Gastroesophageal sphincter (tissue), 4 donors: Measurements from ENCODE around the gene ABHD14A. TPM values are rescaled to one million over a fixed set of nuclear protein-coding genes. Genes with fewer than 3 reads are reported as not detected.

Source experiments
- ATAC-seq: fragments of 150-250 bp; one replicate; pipeline ENCODE4 v1.9.1; 2016; ENCODE audit warnings: mild to moderate bottlenecking, moderate library complexity
- H3K27ac ChIP-seq, 4 donors: fragments of 200-600 bp; sonication (generic) in 3 of 4; 1 replicate in 3 of 4; 2 replicates in 1 of 4; pipeline ENCODE4 v1.5.1; 2016 to 2019
- H3K27me3 ChIP-seq: fragments of 200-600 bp; sonication (generic); one replicate; pipeline ENCODE4 v1.5.1; 2019
- H3K36me3 ChIP-seq, 2 donors: fragments of 200-600 bp; sonication (generic); one replicate each; pipeline ENCODE4 v1.5.1; 2019; ENCODE audit warnings: control low read depth in 1 of 2
- H3K4me1 ChIP-seq, 3 donors: fragments of 200-600 bp; sonication (generic); 1 replicate in 2 of 3; 2 replicates in 1 of 3; pipeline ENCODE4 v1.5.1; 2016 to 2019; ENCODE audit warnings: control low read depth in 2 of 3
- H3K4me3 ChIP-seq, 2 donors: fragments of 200-600 bp; sonication (generic); one replicate each; pipeline ENCODE4 v1.5.1; 2019; ENCODE audit warnings: mild to moderate bottlenecking in 1 of 2, moderate library complexity in 1 of 2
- H3K9me3 ChIP-seq, 3 donors: fragments of 200-600 bp; sonication (generic); one replicate each; pipeline ENCODE4 v1.5.1; 2017 to 2019; ENCODE audit warnings: control low read depth in 2 of 3
- CTCF ChIP-seq, 4 experiments: fragments of 200-600 bp in 2 of 4; fragments of 450-650 bp in 2 of 4; sonication (generic) in 1 of 4; IDR thresholded peaks; one replicate each; pipeline ENCODE4 v1.5.1; 2017 to 2019; ENCODE audit warnings: antibody characterized with exemption in 4 of 4, mild to moderate bottlenecking in 2 of 4, moderate library complexity in 2 of 4
- EP300 ChIP-seq: sonication (generic); formaldehyde crosslinking; IDR thresholded peaks from one replicate; pipeline ENCODE4 v1.6.1; 2017; ENCODE audit warnings: antibody characterized with exemption, mild to moderate bottlenecking
- POLR2A ChIP-seq, 2 donors: fragments of 450-650 bp; IDR thresholded peaks; one replicate each; pipeline ENCODE4 v1.6.1; 2017; ENCODE audit warnings: antibody characterized with exemption in 2 of 2, mild to moderate bottlenecking in 2 of 2, moderate library complexity in 1 of 2
- POLR2AphosphoS5 ChIP-seq: sonication (generic); formaldehyde crosslinking; IDR thresholded peaks from one replicate; pipeline ENCODE4 v1.6.1; 2017; ENCODE audit warnings: antibody characterized with exemption
- WGBS, 2 donors: methylation state at CpG; one replicate each; pipeline ENCODE4 v1.1.5; 2018; ENCODE audit warnings: low coverage in 1 of 2; 5-methylcytosine and 5-hydroxymethylcytosine counted together
- total RNA-seq, 4 donors: library from RNA; depleted of rRNA; stranded (reverse); fragments of >200 nt; gene quantifications; one replicate each; pipeline ENCODE4 v1.1.0, GENCODE V29; 2016

The ABHD14A gene
- total RNA-seq, 4 donors from 2014 or later, result 12.6 to 20.2 (median 13.8) TPM

- Histone ChIP-seq H3K36me3 (peaks cover 0 to 46% of the 10 kb centered on the region in 2 donors), H3K27me3 (no peaks in the 10 kb centered on the region), H3K4me3 (no peak overlapping the region), H3K4me1 (no peaks in the 10 kb centered on the region), H3K27ac (no peak overlapping the region), H3K9me3 (no peaks in the 10 kb centered on the region)
- TF ChIP-seq EP300, result no peak
- no peak for TF ChIP-seq POLR2A (IDR thresholded peaks at IDR 0.05)
- WGBS, 2 donors, result no CpG with 5 or more reads among the region's 1 CpG
- no peak for ATAC-seq
Observed at GRCh38 chr3:51930439-51930838, 44.4 kb upstream of the ABHD14A start.

GRCh38 chr3:51931756-51932155, 43.1 kb upstream of the ABHD14A start:
- no peaks in the 10 kb centered on the region for H3K9me3 ChIP-seq
- TF ChIP-seq EP300, result no peak
- no peak for TF ChIP-seq CTCF (IDR thresholded peaks at IDR 0.05)
- TF ChIP-seq POLR2A (IDR thresholded peaks at IDR 0.05), result no peak
- H3K4me3 ChIP-seq, result no peak overlapping the region
- H3K36me3 ChIP-seq, result peaks cover 0 to 59% of the 10 kb centered on the region in 2 donors
- ATAC-seq, result no peak
- H3K27me3 ChIP-seq, result no peaks in the 10 kb centered on the region
- H3K27ac ChIP-seq, result no peak overlapping the region
- WGBS, 2 donors, result 74 to 100% methylated on average over 4 to 6 of the region's 6 CpGs
- no peaks in the 10 kb centered on the region for H3K4me1 ChIP-seq

GRCh38 chr3:51932471-51933370, 42.1 kb upstream of the ABHD14A start:
- peaks cover 0 to 68% of the 10 kb centered on the region in 2 donors for H3K36me3 ChIP-seq
- TF ChIP-seq CTCF (IDR thresholded peaks at IDR 0.05), result no peak
- no peak for TF ChIP-seq POLR2AphosphoS5
- TF ChIP-seq EP300, result no peak
- no peak for TF ChIP-seq POLR2A (IDR thresholded peaks at IDR 0.05)
- WGBS, 2 donors, result 81 to 91% methylated on average over 3 to 8 of the region's 15 CpGs
- H3K4me1 ChIP-seq, result no peaks in the 10 kb centered on the region
- ATAC-seq, result no peak
- H3K27ac ChIP-seq, result no peak overlapping the region
- no peak overlapping the region for H3K4me3 ChIP-seq
- H3K27me3 ChIP-seq, result no peaks in the 10 kb centered on the region
- no peaks in the 10 kb centered on the region for H3K9me3 ChIP-seq

- no peak for ATAC-seq
- Histone ChIP-seq H3K4me1 (no peaks in the 10 kb centered on the region), H3K4me3 (no peak overlapping the region), H3K36me3 (peaks cover 0 to 77% of the 10 kb centered on the region in 2 donors), H3K9me3 (no peaks in the 10 kb centered on the region), H3K27ac (no peak overlapping the region), H3K27me3 (no peaks in the 10 kb centered on the region)
- 77 to 91% methylated on average over 4 to 6 of the region's 13 CpGs for WGBS, 2 donors
- TF ChIP-seq EP300, result no peak
- TF ChIP-seq CTCF (IDR thresholded peaks at IDR 0.05), result no peak
- TF ChIP-seq POLR2A (IDR thresholded peaks at IDR 0.05), result no peak
- TF ChIP-seq POLR2AphosphoS5, result no peak
Observed at GRCh38 chr3:51933471-51934138, 41.3 kb upstream of the ABHD14A start.

- Histone ChIP-seq H3K9me3 (no peaks in the 10 kb centered on the region), H3K27ac (no peak overlapping the region), H3K36me3 (peaks cover 0 to 84% of the 10 kb centered on the region in 2 donors), H3K27me3 (no peaks in the 10 kb centered on the region), H3K4me1 (peaks cover 0 to 6% (median 0%) of the 10 kb centered on the region in 3 donors), H3K4me3 (no peak overlapping the region)
- no peak for ATAC-seq
- WGBS, 2 donors, result 75% methylated on average over 2 of the region's 11 CpGs; no CpG with 5 or more reads in 1 of the 2 donors
- no peak for TF ChIP-seq POLR2AphosphoS5
- TF ChIP-seq CTCF (IDR thresholded peaks at IDR 0.05), result no peak
- no peak for TF ChIP-seq EP300
- TF ChIP-seq POLR2A (IDR thresholded peaks at IDR 0.05), result no peak
Observed at GRCh38 chr3:51934139-51934850, 40.6 kb upstream of the ABHD14A start.
